Liver (tissue), 9 donors: ENCODE results near the gene CIAPIN1. TPM values are rescaled to one million over a fixed set of nuclear protein-coding genes. Genes with fewer than 3 reads are reported as not detected.

Source experiments
- DNase-seq: peaks from one replicate; pipeline ENCODE4 v3.0.0-alpha.2; 2017; ENCODE audit warnings: low spot score
- H3K27ac ChIP-seq, 2 donors: one replicate each; pipeline ENCODE4 v1.7.0; 2013; ENCODE audit warnings: inconsistent platforms in 2 of 2, low read length in 2 of 2, control low read depth in 1 of 2, low read depth in 1 of 2, mild to moderate bottlenecking in 1 of 2
- H3K27me3 ChIP-seq, 4 donors: one replicate each; pipeline versions ENCODE4 v1.6.1 to v1.7.0; 2013; ENCODE audit warnings: low read length in 3 of 4, inconsistent platforms in 1 of 4, mild to moderate bottlenecking in 1 of 4, moderate library complexity in 1 of 4; ENCODE audit not compliant: control insufficient read depth in 4 of 4, insufficient read depth in 4 of 4
- H3K36me3 ChIP-seq, 4 donors: one replicate each; pipeline versions ENCODE4 v1.6.1 to v1.7.0; 2013; ENCODE audit warnings: low read length in 3 of 4, mild to moderate bottlenecking in 3 of 4, low read depth in 1 of 4, moderate library complexity in 1 of 4; ENCODE audit not compliant: control insufficient read depth in 4 of 4, insufficient read depth in 3 of 4
- H3K4me1 ChIP-seq, 4 donors: one replicate each; pipeline versions ENCODE4 v1.6.1 to v1.7.0; 2013; ENCODE audit warnings: low read length in 3 of 4, mild to moderate bottlenecking in 3 of 4, moderate library complexity in 1 of 4; ENCODE audit not compliant: control insufficient read depth in 4 of 4, insufficient read depth in 4 of 4
- H3K4me3 ChIP-seq, 3 donors: one replicate each; pipeline versions ENCODE4 v1.6.1 to v1.7.0; 2013; ENCODE audit warnings: low read length in 3 of 3, control low read depth in 1 of 3, low read depth in 1 of 3, mild to moderate bottlenecking in 1 of 3
- H3K9ac ChIP-seq, 2 donors: one replicate each; pipeline ENCODE4 v1.7.0; 2013; ENCODE audit warnings: low read length in 2 of 2, mild to moderate bottlenecking in 2 of 2, moderate library complexity in 2 of 2, control low read depth in 1 of 2, low read depth in 1 of 2
- H3K9me3 ChIP-seq, 4 donors: one replicate each; pipeline versions ENCODE4 v1.6.1 to v1.7.0; 2013; ENCODE audit warnings: low read length in 3 of 4; ENCODE audit not compliant: control insufficient read depth in 4 of 4
- ATF3 ChIP-seq: IDR thresholded peaks from 2 replicates; pipeline ENCODE4 v1.6.1; 2016; ENCODE audit warnings: antibody characterized with exemption
- EGR1 ChIP-seq, 2 donors: IDR thresholded peaks; 2 replicates each; pipeline ENCODE4 v1.6.1; 2016 to 2018; ENCODE audit warnings: antibody characterized with exemption in 2 of 2, low read depth in 2 of 2
- FOXA1 ChIP-seq: IDR thresholded peaks from 2 replicates; pipeline ENCODE4 v1.6.1; 2016; ENCODE audit warnings: antibody characterized with exemption
- FOXA2 ChIP-seq: IDR thresholded peaks from 2 replicates; pipeline ENCODE4 v1.6.1; 2016; ENCODE audit warnings: antibody characterized with exemption
- GABPA ChIP-seq, 2 donors: IDR thresholded peaks in 1 of 2; conservative IDR thresholded peaks in 1 of 2; 2 replicates each; pipeline ENCODE4 v1.6.1; 2016; ENCODE audit warnings: antibody characterized with exemption in 2 of 2, mild to moderate bottlenecking in 1 of 2, moderate library complexity in 1 of 2
- HNF4A ChIP-seq, 2 donors: conservative IDR thresholded peaks; 2 replicates each; pipeline ENCODE4 v1.6.1; 2016; ENCODE audit warnings: antibody characterized with exemption in 2 of 2, mild to moderate bottlenecking in 2 of 2
- HNF4G ChIP-seq: IDR thresholded peaks from 2 replicates; pipeline ENCODE4 v1.6.1; 2016; ENCODE audit warnings: antibody characterized with exemption
- JUND ChIP-seq, 2 donors: IDR thresholded peaks; 2 replicates each; pipeline ENCODE4 v1.6.1; 2016; ENCODE audit warnings: antibody characterized with exemption in 2 of 2
- MAX ChIP-seq: IDR thresholded peaks from 2 replicates; pipeline ENCODE4 v1.6.1; 2016; ENCODE audit warnings: antibody characterized with exemption
- NR2F2 ChIP-seq: IDR thresholded peaks from 2 replicates; pipeline ENCODE4 v1.6.1; 2016; ENCODE audit warnings: antibody characterized with exemption
- RAD21 ChIP-seq, 2 donors: IDR thresholded peaks; 2 replicates each; pipeline ENCODE4 v1.6.1; 2016; ENCODE audit warnings: antibody characterized with exemption in 2 of 2, mild to moderate bottlenecking in 2 of 2
- TAF1 ChIP-seq: conservative IDR thresholded peaks from 2 replicates; pipeline ENCODE4 v1.6.1; 2016; ENCODE audit warnings: antibody characterized with exemption, mild to moderate bottlenecking
- YY1 ChIP-seq: IDR thresholded peaks from 2 replicates; pipeline ENCODE4 v1.6.1; 2016; ENCODE audit warnings: antibody characterized with exemption, mild to moderate bottlenecking
- ZBTB33 ChIP-seq: IDR thresholded peaks from 2 replicates; pipeline ENCODE4 v1.6.1; 2016; ENCODE audit warnings: antibody characterized with exemption
- WGBS: extraction: QIAGEN DNeasy Blood & Tissue Kit; methylation state at CpG from one replicate; pipeline ENCODE4 v1.1.7; 2013; 5-methylcytosine and 5-hydroxymethylcytosine counted together
- polyA plus RNA-seq, 2 donors: library from polyadenylated mRNA; stranded (reverse) in 1 of 2; unstranded in 1 of 2; fragments of 200-250 nt in 1 of 2; fragments of >200 nt in 1 of 2; fragmentation: Nextera tagmentation in 1 of 2; extraction: Ambion mirVana in 1 of 2; gene quantifications; one replicate each; pipeline versions ENCODE4 v1.2.1 to v1.2.3, GENCODE V29; 2013 to 2015
- total RNA-seq, 2 donors: library from RNA; depleted of rRNA; stranded (reverse); fragments of >200 nt; gene quantifications; one replicate each; pipeline ENCODE4 v1.2.3, GENCODE V29; 2014
- donor health status: healthy.
- donor health status: healthy.
- donor health status: healthy.
- donor health status: healthy.
- donor health status: healthy.

CIAPIN1 gene
- total and polyA plus RNA-seq, 4 donors, result 19.5 to 32.7 (median 23.4) TPM

GRCh38 chr16:57493767-57494166, 46.6 kb upstream of the CIAPIN1 start:
- Histone ChIP-seq H3K27ac (no peak overlapping the region), H3K27me3 (no peaks in the 10 kb centered on the region), H3K36me3 (no peaks in the 10 kb centered on the region), H3K4me1 (no peaks in the 10 kb centered on the region), H3K4me3 (no peak overlapping the region), H3K9ac (no peak overlapping the region), H3K9me3 (no peaks in the 10 kb centered on the region)
- 94% methylated on average over 4 of the region's 4 CpGs for WGBS
- TF ChIP-seq ATF3 (no peak), YY1 (no peak), EGR1 (IDR thresholded peaks at IDR 0.05; ENCODE audit: low read depth in 2 of 2) (no peak), JUND (IDR thresholded peaks at IDR 0.05) (no peak), GABPA (IDR thresholded peaks at IDR 0.05 in 1 of 2, conservative IDR thresholded peaks at IDR 0.05 in 1 of 2) (no peak), NR2F2 (no peak), ZBTB33 (no peak), FOXA2 (no peak)
- DNase-seq, result no peak

GRCh38 chr16:57489229-57489628, 42.0 kb upstream of the CIAPIN1 start:
- Histone ChIP-seq H3K36me3 (no peaks in the 10 kb centered on the region), H3K27me3 (no peaks in the 10 kb centered on the region), H3K4me3 (no peak overlapping the region), H3K4me1 (peaks cover 3 to 19% (median 13%) of the 10 kb centered on the region in 4 donors), H3K9me3 (no peaks in the 10 kb centered on the region), H3K9ac (no peak overlapping the region), H3K27ac (no peak overlapping the region)
- TF ChIP-seq EGR1 (IDR thresholded peaks at IDR 0.05; ENCODE audit: low read depth in 2 of 2) (no peak), ATF3 (no peak), HNF4G (no peak), TAF1 (no peak), MAX (no peak), FOXA1 (no peak)
- DNase-seq, result no peak
- 96% methylated on average over 5 of the region's 5 CpGs for WGBS

- Histone ChIP-seq H3K9ac (no peak overlapping the region), H3K27me3 (no peaks in the 10 kb centered on the region), H3K36me3 (no peaks in the 10 kb centered on the region), H3K9me3 (no peaks in the 10 kb centered on the region), H3K4me3 (no peak overlapping the region), H3K27ac (no peak overlapping the region), H3K4me1 (peaks cover 3 to 19% (median 13%) of the 10 kb centered on the region in 4 donors)
- DNase-seq, result no peak
- WGBS, result 96% methylated on average over 8 of the region's 8 CpGs
- TF ChIP-seq MAX (no peak), RAD21 (IDR thresholded peaks at IDR 0.05) (no peak), FOXA1 (no peak), YY1 (no peak), HNF4A (conservative IDR thresholded peaks at IDR 0.05) (no peak), NR2F2 (no peak), TAF1 (no peak), JUND (IDR thresholded peaks at IDR 0.05) (no peak), EGR1 (IDR thresholded peaks at IDR 0.05; ENCODE audit: low read depth in 2 of 2) (no peak), ATF3 (no peak)
Measured at GRCh38 chr16:57486858-57487834, 40.0 kb upstream of the CIAPIN1 start.
